NCI-H146 treated with DMSO at 0.1 percent for 48 hours (cell line): ENCODE results near the gene TLCD5.

ENCODE experiments used
- DNase-seq: peaks from one replicate; lab custom pipeline; 2025; ENCODE audit not compliant: unreplicated experiment; lab: John Stamatoyannopoulos, UW

The TLCD5 gene

DNA sequence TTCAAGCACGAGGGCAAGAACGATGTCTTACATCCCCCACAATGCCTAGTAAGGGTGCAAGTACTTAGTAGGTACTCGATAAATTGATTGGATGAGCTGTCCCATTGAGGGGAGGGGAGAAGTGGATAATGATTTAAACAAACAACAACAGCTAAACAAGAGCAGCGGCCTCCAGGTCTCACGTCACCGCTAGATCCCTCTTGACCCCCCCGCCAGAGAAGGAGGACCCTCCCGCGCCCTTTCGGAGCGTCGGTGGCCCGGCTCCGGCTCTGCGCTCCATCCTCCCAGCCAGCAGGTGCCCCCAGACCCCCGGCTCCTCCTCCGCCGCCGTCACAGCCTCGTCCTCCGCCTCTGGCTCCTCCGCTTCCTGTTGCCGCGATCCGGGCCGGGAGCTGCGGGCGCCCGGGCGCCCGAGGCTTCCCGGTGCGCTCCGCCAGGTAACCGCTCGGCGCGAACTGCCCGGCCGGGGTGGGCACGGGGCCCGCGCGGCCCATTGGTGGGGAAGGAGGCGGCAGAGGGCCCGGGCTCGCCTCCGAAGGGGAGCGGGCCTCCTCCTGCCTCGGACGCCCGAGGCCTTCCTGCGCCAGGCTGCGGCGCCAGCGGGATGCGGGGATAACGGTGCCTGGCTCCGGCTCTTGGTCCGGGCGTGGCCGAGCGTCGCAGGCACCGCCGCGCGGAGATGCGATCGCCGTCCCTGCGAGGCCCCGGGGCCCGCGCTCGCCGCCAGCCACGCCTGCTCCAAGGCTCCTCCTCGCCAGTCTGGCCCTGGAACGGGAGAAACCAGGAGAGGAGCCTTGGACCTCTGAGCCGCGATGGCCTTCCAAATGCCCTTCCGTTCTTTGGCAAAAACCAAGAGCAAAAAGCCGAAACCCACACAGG, at the start of gene TLCD5:
TSS of gene TLCD5 (plus strand) at position 368 of the 879 bp plus-strand sequence. CDS start 2,143 bp downstream, outside the sequence.
- DNase-seq, result peak; percentile 68

DNA sequence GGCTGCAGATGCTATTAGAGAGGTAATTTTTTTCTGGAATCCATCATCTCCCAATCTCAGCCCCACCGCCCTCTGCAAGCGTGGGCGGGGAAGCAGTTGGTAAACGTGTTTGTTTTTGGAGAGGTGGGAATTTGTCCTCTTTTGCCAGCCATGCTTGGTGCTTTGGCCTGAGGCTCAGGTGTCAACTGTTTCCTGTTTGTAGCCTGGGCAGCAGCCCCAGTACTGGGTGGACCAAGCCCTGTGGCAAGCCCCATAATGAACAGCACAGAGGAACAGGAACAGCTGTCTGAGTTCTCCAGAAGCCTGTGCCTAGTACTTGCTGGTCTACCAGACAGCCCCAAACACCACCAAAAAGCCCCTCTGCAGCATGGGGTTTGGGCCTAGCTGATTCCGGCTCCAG, 45.6 kb upstream of the TLCD5 start:
- DNase-seq, result no peak

DNA sequence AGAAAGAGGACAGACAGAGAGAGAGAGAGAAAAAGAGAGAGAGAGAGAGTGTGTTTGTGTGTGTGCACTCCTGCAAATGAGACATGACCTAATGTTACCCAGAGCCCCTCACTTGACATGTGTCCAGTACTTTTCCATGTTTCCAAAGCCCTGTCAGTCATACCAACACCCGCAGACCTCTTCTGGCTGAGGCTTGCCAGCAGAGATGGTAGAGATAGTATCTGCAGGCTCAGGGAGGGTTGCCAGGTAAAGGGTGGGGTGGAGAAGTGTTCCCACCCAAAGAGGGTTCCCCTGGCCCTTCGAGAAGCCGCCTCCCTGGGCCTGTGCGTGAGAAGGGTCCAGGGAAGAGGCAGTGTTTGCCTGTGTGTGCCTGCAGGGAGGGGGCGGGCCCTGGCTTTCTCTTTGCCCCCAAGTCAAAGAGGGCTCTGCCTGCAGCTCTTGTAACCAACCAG, 44.5 kb upstream of the TLCD5 start:
- DNase-seq, result no peak

DNA sequence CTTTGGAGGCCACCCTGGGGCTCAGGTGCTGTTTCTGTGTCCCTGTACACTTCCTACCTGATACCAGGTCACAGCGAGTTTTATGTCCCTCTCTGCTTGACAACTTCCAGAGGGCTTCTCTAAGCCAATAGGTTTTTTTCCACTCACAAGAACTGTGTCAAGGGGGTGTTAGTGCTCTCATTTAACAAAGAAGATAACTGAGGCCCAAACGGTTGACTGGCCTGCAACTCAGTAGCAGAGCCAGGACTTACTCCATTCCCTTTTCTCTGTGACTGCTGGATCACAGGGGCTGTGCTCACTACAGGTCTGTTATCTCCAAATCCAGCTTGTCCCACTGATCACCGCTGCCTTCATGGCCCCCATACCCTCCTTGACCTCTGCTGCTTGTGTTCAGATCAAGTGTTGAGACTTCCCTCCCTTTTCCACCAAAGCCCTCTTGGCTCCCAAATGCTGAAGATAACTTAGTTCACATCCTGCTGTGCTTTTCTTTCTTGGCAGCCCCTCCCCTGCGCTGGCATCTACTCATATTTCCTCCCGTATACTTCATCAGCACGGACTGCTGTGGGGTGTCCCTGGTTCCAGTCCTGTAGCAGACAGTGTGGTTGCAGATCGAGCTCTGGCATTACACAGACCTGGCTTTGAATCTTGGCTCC, 43.8 kb upstream of the TLCD5 start:
- no peak for DNase-seq

DNA sequence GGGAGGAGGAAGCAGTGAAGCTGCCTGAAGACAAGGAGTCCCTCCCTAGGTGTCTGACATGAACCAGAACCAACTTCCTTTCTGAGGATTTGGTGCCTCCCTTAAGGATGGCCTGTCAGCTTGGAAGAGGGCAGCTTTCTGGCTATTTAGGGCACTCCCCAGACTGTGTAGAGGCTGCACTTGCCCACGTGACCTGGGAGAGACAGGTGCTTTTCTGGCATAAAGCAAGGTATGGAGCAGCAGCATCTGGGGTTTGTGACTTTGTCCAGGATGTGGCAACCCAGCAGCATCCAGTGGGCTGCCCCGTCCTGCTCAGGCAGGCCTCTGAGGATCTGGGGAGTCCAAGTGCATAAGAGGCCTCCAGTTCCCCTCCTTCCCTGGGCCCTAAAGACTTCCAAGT, 42.0 kb upstream of the TLCD5 start:
- DNase-seq, result no peak

DNA sequence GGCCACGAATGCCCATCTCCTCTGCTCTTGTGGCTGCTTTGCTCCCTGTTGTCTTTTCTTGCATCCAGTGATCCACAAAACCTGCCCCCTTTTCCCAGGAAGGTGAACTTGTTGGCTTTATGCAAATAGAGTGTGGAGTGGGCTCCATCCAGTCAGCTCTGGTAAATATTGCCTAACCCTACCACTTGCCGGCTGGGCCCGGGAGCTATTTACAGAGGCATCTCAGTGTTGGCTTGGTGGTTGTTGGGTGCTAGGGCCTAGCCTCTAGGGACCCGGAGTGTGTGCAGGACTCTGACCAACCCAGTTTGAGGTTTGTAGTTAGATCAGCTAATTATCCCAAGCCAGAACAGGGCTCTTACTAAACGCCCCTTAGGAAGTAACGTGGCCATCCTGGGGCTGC, 40.8 kb upstream of the TLCD5 start:
- DNase-seq, result no peak

- no peak for DNase-seq
These were observed 39.8 kb upstream of the TLCD5 start for GRCh38 chr11:120285256-120285655.

- no peak for DNase-seq
These were observed 37.1 kb upstream of the TLCD5 start for GRCh38 chr11:120288021-120288420.

DNA sequence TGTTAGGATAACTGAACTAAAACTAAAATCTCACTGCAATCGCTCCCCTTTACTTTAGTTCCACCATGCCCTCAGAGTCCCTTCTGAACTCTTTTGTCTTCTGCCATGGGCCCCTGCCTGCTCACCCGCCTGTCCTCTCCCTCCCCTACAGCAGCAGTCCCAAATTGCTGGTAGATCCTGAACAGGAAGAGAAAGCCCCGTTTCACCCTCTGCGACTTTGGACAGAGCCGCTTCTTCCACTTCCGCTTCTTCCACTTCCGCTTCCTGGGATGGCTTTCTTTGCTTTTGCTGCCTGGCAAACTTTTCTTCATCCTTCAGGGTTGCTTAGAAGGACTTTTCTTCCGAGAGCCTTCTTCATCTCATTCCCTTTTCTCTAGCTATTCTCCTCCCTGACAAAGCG, 35.7 kb upstream of the TLCD5 start:
- no peak for DNase-seq

- DNase-seq, result no peak
These were observed 34.1 kb upstream of the TLCD5 start for GRCh38 chr11:120290956-120291355.

DNA sequence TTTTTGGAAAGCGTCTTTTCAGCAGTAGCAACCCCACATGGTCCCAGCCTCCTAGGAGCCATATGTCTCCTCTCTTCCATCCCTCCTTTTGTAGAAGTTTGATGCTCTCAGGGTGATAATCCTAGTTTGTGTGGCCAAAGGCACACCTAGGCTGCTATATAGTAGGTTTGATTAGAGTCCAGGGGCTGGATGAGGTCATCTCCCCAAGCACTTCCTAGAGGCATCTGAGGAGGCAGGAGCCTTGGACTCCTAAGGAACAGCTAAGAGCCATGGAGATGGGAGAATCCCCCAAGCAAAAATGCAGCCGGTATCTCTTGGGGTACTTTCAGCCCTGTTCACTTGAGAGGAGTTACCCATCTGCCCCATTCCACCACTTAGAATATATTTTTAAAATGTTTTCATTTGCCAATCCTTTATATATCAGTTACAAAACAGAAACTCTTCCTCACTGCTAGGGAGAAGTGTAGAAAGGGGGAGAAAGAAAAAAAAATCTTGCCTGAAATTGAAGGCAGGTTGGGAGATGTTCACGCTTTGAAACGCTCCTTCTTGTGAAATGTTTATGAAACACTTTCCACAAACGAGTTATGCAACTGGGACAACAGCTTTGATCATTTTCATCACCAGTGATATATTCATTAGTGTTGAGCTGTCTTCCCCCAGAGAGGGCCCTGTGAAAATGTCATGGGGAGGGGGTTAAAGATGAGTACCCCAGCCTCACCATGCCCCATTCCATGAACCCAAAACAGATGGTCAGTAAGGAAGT, 31.9 kb upstream of the TLCD5 start:
- no peak for DNase-seq

DNA sequence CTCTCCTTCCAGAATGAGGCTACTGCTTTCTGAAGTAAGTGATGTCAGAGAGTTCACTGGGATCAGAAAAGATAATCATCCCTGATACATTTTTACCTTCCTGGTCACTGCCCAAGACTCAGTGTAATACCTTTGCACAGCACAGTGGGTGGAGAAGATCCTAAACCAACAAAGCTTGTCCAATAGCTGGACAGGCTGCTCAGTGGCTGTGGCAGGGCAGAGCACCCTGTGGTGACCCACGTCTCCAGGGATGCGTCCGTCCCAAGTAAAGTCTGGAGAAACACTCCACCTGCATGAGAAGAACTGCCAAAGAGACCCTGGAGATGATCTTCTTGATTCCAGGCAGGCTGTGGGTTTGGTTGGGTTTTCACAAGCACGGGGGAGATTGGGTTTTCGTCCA, 31.0 kb upstream of the TLCD5 start:
- no peak for DNase-seq

DNA sequence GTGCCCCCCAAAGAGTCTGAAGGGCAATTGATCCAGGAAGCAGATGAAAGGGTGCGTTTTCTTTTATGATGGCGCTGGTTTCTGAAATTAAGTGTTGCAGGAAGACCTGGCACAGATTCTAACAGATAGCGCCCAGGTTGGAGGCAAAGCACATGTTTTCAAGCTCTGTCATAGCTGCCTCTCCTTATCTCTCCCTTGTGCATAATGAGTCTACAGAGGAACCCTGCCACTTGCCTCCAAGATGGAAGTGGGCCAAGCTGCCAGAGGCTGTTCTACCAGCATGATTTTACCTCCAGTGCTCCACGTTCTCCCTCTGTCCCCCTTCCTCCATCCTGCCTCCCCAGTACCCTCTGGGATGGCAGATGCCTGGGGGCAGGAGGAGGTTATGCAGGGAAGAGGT, 30.0 kb upstream of the TLCD5 start:
- no peak for DNase-seq

DNA sequence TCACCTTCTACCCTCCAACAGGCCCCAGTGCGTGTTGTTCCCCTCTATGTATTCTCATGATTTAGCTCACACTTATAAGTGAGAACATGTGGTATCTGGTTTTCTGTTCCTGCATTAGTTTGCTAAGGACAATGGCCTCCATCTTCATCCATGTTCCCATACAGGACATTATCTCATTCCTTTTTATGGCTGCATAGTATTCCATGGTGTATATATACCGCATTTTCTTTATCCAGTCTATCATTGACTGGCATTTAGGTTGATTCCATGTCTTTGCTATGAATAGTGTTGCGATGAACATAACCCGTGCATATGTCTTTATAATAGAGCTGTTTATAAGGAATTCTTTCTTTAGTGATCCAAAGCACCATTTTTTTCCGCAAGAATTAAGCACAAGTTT, 28.5 kb upstream of the TLCD5 start:
- no peak for DNase-seq

DNA sequence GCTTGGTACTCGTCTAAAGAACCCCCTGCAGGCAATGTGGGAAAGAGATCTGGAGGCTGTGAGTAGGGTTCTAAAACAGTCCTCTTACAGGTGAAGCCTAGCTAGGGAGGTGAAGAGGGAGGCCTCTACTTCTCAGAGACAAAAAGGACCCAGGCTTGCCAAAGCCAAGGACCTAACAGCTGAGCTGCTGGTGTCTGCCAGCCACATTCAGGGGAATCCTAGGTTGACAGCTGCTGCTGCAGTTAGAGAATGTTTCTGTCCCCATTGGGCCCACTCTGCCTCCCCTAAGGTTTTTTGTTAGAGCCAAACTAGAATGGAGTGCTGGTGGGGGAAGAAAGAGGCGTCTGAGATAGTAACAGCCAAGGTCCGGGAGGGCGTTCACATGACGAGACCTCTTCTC, 26.6 kb upstream of the TLCD5 start:
- DNase-seq, result no peak

DNA sequence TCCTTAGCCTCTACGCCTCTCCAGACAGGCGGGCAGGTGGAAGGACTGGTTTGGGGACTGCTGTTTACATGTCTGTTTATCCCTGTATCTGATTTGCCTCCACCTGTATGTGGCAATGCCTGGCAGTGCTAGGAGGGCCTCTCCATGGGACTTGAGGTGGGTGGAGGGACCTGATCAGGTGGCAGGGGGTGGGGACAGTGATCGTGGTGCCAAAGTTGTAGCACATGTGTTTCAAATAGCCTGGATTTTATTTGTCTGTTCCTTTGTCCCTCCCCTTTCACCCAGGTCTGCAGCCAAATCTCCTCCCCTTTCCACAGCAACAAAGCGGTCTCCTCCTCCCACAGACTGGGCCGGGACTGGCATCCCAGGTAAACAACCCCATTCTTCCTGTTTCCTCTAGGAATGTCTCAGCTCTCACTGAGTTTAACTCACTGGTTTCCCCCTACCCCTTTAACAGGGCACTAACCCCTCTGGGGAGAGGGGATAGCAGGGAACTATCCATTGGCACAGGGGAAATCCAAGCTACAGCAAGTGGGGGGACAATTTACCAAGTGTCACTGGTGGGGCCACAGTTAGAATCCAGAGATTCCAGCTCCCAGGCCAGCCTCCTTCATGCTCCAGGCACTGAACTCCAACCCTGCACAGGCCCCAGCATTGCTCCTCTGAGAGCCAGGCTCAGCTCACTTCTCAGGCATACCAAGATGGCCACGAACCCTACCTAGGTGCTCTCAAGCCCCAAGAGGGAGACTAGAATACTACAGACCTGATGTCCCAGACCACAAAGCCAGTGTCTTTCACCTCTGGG, 22.9 kb upstream of the TLCD5 start:
- no peak for DNase-seq

GRCh38 chr11:120303004-120303637, 22.0 kb upstream of the TLCD5 start:
- peak; percentile 57 for DNase-seq

- no peak for DNase-seq
These were observed 20.6 kb upstream of the TLCD5 start for GRCh38 chr11:120304526-120304925.

GRCh38 chr11:120305286-120305685, 19.8 kb upstream of the TLCD5 start:
- DNase-seq, result no peak

DNA sequence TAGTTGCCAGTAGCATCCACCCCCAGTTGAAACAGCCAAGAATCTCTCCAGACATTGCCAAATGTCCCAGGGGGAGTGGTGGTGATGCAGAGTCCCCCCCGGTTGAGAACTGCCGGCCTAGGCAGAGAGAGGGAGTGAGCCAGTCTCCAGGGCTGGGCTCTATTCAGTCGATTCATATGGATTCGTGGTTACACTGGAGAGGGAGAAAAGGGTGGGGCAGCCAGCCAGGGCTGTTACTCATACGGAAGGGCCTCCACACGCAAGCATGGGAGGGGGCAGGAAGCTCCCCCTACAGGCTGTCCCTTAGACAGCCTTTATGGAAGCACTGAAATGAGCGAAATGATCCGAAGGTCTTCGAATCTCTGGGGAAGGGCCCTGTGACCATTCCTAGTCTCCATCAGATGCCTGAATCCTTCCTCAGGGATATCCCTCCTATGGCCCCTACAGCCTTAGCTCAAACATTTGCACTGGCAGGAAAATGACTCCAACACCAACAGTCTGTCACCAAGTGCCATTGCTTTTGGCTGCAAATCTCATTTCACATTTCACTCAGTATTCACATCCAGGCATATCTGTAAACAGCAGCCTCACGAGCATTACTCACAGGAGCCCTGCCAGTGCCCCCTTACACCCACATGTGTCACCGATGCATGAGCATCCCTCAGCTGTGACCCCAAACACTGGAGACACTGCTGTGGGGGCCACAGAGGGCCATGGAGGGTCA, 18.4 kb upstream of the TLCD5 start:
- no peak for DNase-seq
